IMR-90 (cell line): Measurements from ENCODE around the gene CASZ1. TPM values are rescaled to one million over a fixed set of nuclear protein-coding genes. Genes with fewer than 3 reads are reported as not detected.

Experiments used
- ATAC-seq: fragments of 200-7000 bp; cut with Tn5 transposase; 2 replicates; pipeline ENCODE4 v1.9.1; 2020; ENCODE audit warnings: low read depth, mild to moderate bottlenecking, moderate library complexity
- BruUV-seq: library from RNA; stranded (reverse); fragments of 400-500 nt; replicated peaks from 2 replicates; lab custom pipeline; 2021; lab: Mats Ljungman, UMichigan
- CTCF ChIA-PET: fragments of 300-600 bp; formaldehyde crosslinking; extraction: SDS; loops from one replicate; lab custom pipeline; 2021; ENCODE audit warnings: antibody characterized with exemption; lab: Yijun Ruan, JAX
- POLR2A ChIA-PET: fragments of 300-600 bp; sonication (Branson Sonifier 250); formaldehyde crosslinking; loops from one replicate; lab custom pipeline; 2022; ENCODE audit warnings: antibody characterized with exemption; ENCODE audit not compliant: unreplicated experiment; lab: Charles Lee
- DNase-seq: peaks from one replicate; pipeline ENCODE4 v3.0.0; 2013
- H2AFZ ChIP-seq: replicated peaks from 2 replicates; pipeline ENCODE3; 2013; ENCODE audit warnings: low read length, mild to moderate bottlenecking; ENCODE audit not compliant: poor library complexity
- H2AK5ac ChIP-seq: 2 replicates; pipeline ENCODE4 v1.6.1; 2013; ENCODE audit warnings: low read depth, low read length, inconsistent platforms
- H2AK9ac ChIP-seq: replicated peaks from 2 replicates; pipeline ENCODE3; 2013; ENCODE audit warnings: mild to moderate bottlenecking, low read depth, low read length, moderate library complexity; ENCODE audit not compliant: poor library complexity
- H2BK120ac ChIP-seq: 2 replicates; pipeline ENCODE4 v1.6.1; 2013; ENCODE audit warnings: low read depth, low read length, inconsistent platforms
- H2BK15ac ChIP-seq: 3 replicates; pipeline ENCODE4 v1.6.1; 2013; ENCODE audit warnings: low read depth, low read length, inconsistent platforms
- H2BK20ac ChIP-seq: 2 replicates; pipeline ENCODE4 v1.6.1; 2013; ENCODE audit warnings: low read depth, mild to moderate bottlenecking, inconsistent platforms, low read length, moderate library complexity
- H2BK5ac ChIP-seq: 2 replicates; pipeline ENCODE4 v1.6.1; 2013; ENCODE audit warnings: mild to moderate bottlenecking, low read depth, low read length, inconsistent platforms; ENCODE audit not compliant: poor library complexity, severe bottlenecking
- H3K14ac ChIP-seq: replicated peaks from 2 replicates; pipeline ENCODE4 v1.6.1; 2013; ENCODE audit warnings: low read depth, low read length, inconsistent platforms
- H3K18ac ChIP-seq: 2 replicates; pipeline ENCODE4 v1.6.1; 2013; ENCODE audit warnings: low read depth, low read length, control low read depth
- H3K23ac ChIP-seq: 2 replicates; pipeline ENCODE4 v1.6.1; 2013; ENCODE audit warnings: low read depth, low read length, inconsistent platforms
- H3K27ac ChIP-seq: 2 replicates; pipeline ENCODE4 v1.5.1; 2013; ENCODE audit warnings: mild to moderate bottlenecking, control low read depth, low read length; ENCODE audit not compliant: insufficient read depth
- H3K27me3 ChIP-seq: 2 replicates; pipeline ENCODE4 v1.6.1; 2013; ENCODE audit warnings: low read length; ENCODE audit not compliant: control insufficient read depth, insufficient read depth
- H3K36me3 ChIP-seq: 2 replicates; pipeline ENCODE4 v1.6.1; 2013; ENCODE audit warnings: low read length, mixed read lengths; ENCODE audit not compliant: control insufficient read depth, insufficient read depth
- H3K4ac ChIP-seq: 2 replicates; pipeline ENCODE4 v1.6.1; 2013; ENCODE audit warnings: low read depth, low read length, inconsistent platforms
- H3K4me1 ChIP-seq: 2 replicates; pipeline ENCODE4 v1.6.1; 2013; ENCODE audit warnings: low read length, mixed read lengths; ENCODE audit not compliant: control insufficient read depth, insufficient read depth
- H3K4me2 ChIP-seq: 2 replicates; pipeline ENCODE4 v1.6.1; 2013; ENCODE audit warnings: low read depth, mild to moderate bottlenecking, control low read depth, low read length, moderate library complexity
- H3K4me3 ChIP-seq: 2 replicates; pipeline ENCODE4 v1.5.1; 2013; ENCODE audit warnings: low read depth, mild to moderate bottlenecking, control low read depth, low read length, moderate library complexity; ENCODE audit not compliant: insufficient read depth
- H3K56ac ChIP-seq: 2 replicates; pipeline ENCODE4 v1.6.1; 2013; ENCODE audit warnings: low read length, inconsistent platforms; ENCODE audit not compliant: insufficient read depth; ENCODE audit errors: extremely low read depth
- H3K79me1 ChIP-seq, 2 experiments: 2 replicates each; pipeline ENCODE4 v1.6.1; 2013; ENCODE audit warnings: low read length in 2 of 2, inconsistent platforms in 1 of 2, low read depth in 1 of 2
- H3K9ac ChIP-seq: 2 replicates; pipeline ENCODE4 v1.6.1; 2013; ENCODE audit warnings: low read depth, low read length, control low read depth
- H3K9me1 ChIP-seq: 2 replicates; pipeline ENCODE4 v1.6.1; 2013; ENCODE audit warnings: low read length, inconsistent platforms; ENCODE audit not compliant: insufficient read depth
- H3K9me3 ChIP-seq: 2 replicates; pipeline ENCODE4 v1.6.1; 2013; ENCODE audit warnings: low read length; ENCODE audit not compliant: control insufficient read depth, insufficient read depth
- H4K20me1 ChIP-seq: 2 replicates; pipeline ENCODE4 v1.6.1; 2013; ENCODE audit warnings: low read length, inconsistent platforms; ENCODE audit not compliant: insufficient read depth
- H4K5ac ChIP-seq: 2 replicates; pipeline ENCODE4 v1.6.1; 2013; ENCODE audit warnings: mild to moderate bottlenecking, low read depth, low read length, control low read depth
- H4K8ac ChIP-seq, 2 experiments: 2 replicates each; pipeline ENCODE4 v1.6.1; 2013; ENCODE audit warnings: low read depth in 2 of 2, low read length in 2 of 2, control low read depth in 1 of 2, inconsistent platforms in 1 of 2
- H4K91ac ChIP-seq: 2 replicates; pipeline ENCODE4 v1.6.1; 2013; ENCODE audit warnings: low read depth, low read length, inconsistent platforms; ENCODE audit not compliant: insufficient read depth
- BHLHE40 ChIP-seq: fragments of 150-350 bp; IDR thresholded peaks from 2 replicates; pipeline ENCODE4 v1.6.1; 2016; ENCODE audit warnings: mild to moderate bottlenecking, low read depth, low read length
- CEBPB ChIP-seq: IDR thresholded peaks from 2 replicates; pipeline ENCODE4 v1.6.1; 2012; ENCODE audit warnings: low read depth, low read length, improper control_type of control experiment
- CHD1 ChIP-seq: IDR thresholded peaks from 2 replicates; pipeline ENCODE4 v1.6.1; 2012; ENCODE audit warnings: low read depth, low read length, improper control_type of control experiment
- CTCF ChIP-seq: conservative IDR thresholded peaks from 2 replicates; pipeline ENCODE4 v1.5.1; 2012; ENCODE audit warnings: mild to moderate bottlenecking, low read depth, low read length, improper control_type of control experiment
- ELK1 ChIP-seq: fragments of 150-350 bp; IDR thresholded peaks from 2 replicates; pipeline ENCODE4 v1.6.1; 2016; ENCODE audit warnings: low read depth, mild to moderate bottlenecking, low read length, moderate library complexity, borderline replicate concordance
- FOS ChIP-seq: fragments of 150-350 bp; IDR thresholded peaks from 2 replicates; pipeline ENCODE4 v1.6.1; 2016; ENCODE audit warnings: low read depth, low read length
- MAFK ChIP-seq: IDR thresholded peaks from 2 replicates; pipeline ENCODE4 v1.6.1; 2012; ENCODE audit warnings: low read depth, low read length, improper control_type of control experiment
- MAZ ChIP-seq: IDR thresholded peaks from 2 replicates; pipeline ENCODE4 v1.6.1; 2012; ENCODE audit warnings: low read depth, mild to moderate bottlenecking, low read length, improper control_type of control experiment, moderate library complexity, borderline replicate concordance
- MXI1 ChIP-seq: IDR thresholded peaks from 2 replicates; pipeline ENCODE4 v1.6.1; 2012; ENCODE audit warnings: low read depth, mild to moderate bottlenecking, low read length, moderate library complexity, borderline replicate concordance
- NFE2L2 ChIP-seq: fragments of 150-350 bp; IDR thresholded peaks from 2 replicates; pipeline ENCODE4 v1.6.1; 2016; ENCODE audit warnings: low read depth, mild to moderate bottlenecking, low read length
- POLR2A ChIP-seq: IDR thresholded peaks from 2 replicates; pipeline ENCODE4 v1.6.1; 2012; ENCODE audit warnings: mild to moderate bottlenecking, low read depth, low read length
- RAD21 ChIP-seq: IDR thresholded peaks from 2 replicates; pipeline ENCODE4 v1.6.1; 2012; ENCODE audit warnings: low read length, improper control_type of control experiment
- RCOR1 ChIP-seq: IDR thresholded peaks from 2 replicates; pipeline ENCODE4 v1.6.1; 2012; ENCODE audit warnings: mild to moderate bottlenecking, low read length, improper control_type of control experiment; ENCODE audit not compliant: insufficient replicate concordance
- RFX5 ChIP-seq: IDR thresholded peaks from 2 replicates; pipeline ENCODE4 v1.8.0; 2012; ENCODE audit warnings: low read depth, mild to moderate bottlenecking, low read length, moderate library complexity
- SMC3 ChIP-seq: fragments of 150-350 bp; IDR thresholded peaks from 2 replicates; pipeline ENCODE4 v1.6.1; 2016; ENCODE audit warnings: low read depth, mild to moderate bottlenecking, antibody characterized with exemption, low read length, moderate library complexity
- USF2 ChIP-seq: fragments of 150-350 bp; IDR thresholded peaks from 2 replicates; pipeline ENCODE4 v1.6.1; 2017; ENCODE audit warnings: mild to moderate bottlenecking, antibody characterized with exemption, low read length, low read depth
- WGBS, 2 experiments: methylation state at CpG; one replicate each; pipeline versions ENCODE4 v1.1.5 to v1.1.7; 2013; ENCODE audit warnings: missing lambda C conversion rate in 2 of 2; ENCODE audit not compliant: insufficient read length in 1 of 2; ENCODE audit errors: extremely low coverage in 2 of 2; 5-methylcytosine and 5-hydroxymethylcytosine counted together
- dilution Hi-C: fragments of 300-500 bp; cut with HindIII; formaldehyde crosslinking; loops from one replicate; pipeline ENCODE4 v1.14.3; 2018; ENCODE audit warnings: low sequenced_read_pairs; ENCODE audit not compliant: unreplicated experiment
- in situ Hi-C: fragments of 300-500 bp; cut with MboI; formaldehyde crosslinking; loops from 3 replicates; pipeline ENCODE4 v1.14.3; 2019; ENCODE audit warnings: low sequenced_read_pairs, inconsistent platforms, mixed read lengths
- intact Hi-C: fragments of 100-400 bp; cut with micrococcal nuclease; formaldehyde crosslinking; loops from 2 replicates; pipeline ENCODE4 v1.10.0; 2022
- polyA plus RNA-seq, 3 experiments: library from polyadenylated mRNA; depleted of rRNA; stranded (reverse); fragments of >200 nt; gene quantifications; 2 replicates each; pipeline ENCODE4 v1.2.3, GENCODE V29; 2012; ENCODE audit warnings: low replicate concordance in 1 of 3
- total RNA-seq: library from RNA; depleted of rRNA; stranded (reverse); fragments of >200 nt; gene quantifications from 2 replicates; pipeline ENCODE4 v1.2.3, GENCODE V29; 2012

Gene CASZ1
- total and polyA plus RNA-seq, 2 of the 4 experiments (the other 2 are of a cell fraction): 0.18 to 0.24 TPM

GRCh38 chr1:10772711-10773110 lies 23.7 kb downstream of the CASZ1 start:
- DNase-seq (no peak), ATAC-seq (no peak)
- ChIA-PET POLR2A (no interaction called here), CTCF (no interaction called here)
- Histone ChIP-seq H4K20me1 (no peaks in the 10 kb centered on the region), H3K4ac (no peak overlapping the region), H3K4me1 (no peaks in the 10 kb centered on the region), H3K9me3 (no peaks in the 10 kb centered on the region), H3K4me2 (no peak overlapping the region), H2AK5ac (no peak overlapping the region), H4K91ac (no peak overlapping the region), H3K27ac (no peak overlapping the region), H3K9ac (no peak overlapping the region), H3K36me3 (no peaks in the 10 kb centered on the region), H2BK5ac (no peak overlapping the region), H2BK15ac (no peak overlapping the region), H2AK9ac (no peak overlapping the region), H4K5ac (no peak overlapping the region), H3K27me3 (peaks cover 56% of the 10 kb centered on the region), H3K18ac (no peak overlapping the region), H2BK20ac (no peak overlapping the region), H2AFZ (no peak overlapping the region), H2BK120ac (no peak overlapping the region), H3K4me3 (no peak overlapping the region), H4K8ac (no peak overlapping the region), H3K14ac (no peak overlapping the region), H3K23ac (no peak overlapping the region), H3K79me1 (no peaks in the 10 kb centered on the region), H3K9me1 (no peaks in the 10 kb centered on the region), H3K56ac (no peak overlapping the region)
- no TSS peak for BruUV-seq
- TF ChIP-seq RCOR1: no peak
- TF ChIP-seq CEBPB: no peak
- TF ChIP-seq RAD21: no peak
- no peak for TF ChIP-seq CTCF
- TF ChIP-seq SMC3: no peak
- no peak for TF ChIP-seq MAZ
- no peak for TF ChIP-seq NFE2L2
- TF ChIP-seq ELK1: no peak
- TF ChIP-seq CHD1: no peak
- no peak for TF ChIP-seq FOS
- no peak for TF ChIP-seq RFX5
- no peak for TF ChIP-seq POLR2A
- no peak for TF ChIP-seq BHLHE40
- no peak for TF ChIP-seq MAFK
- TF ChIP-seq MXI1: no peak
- no peak for TF ChIP-seq USF2
- WGBS, 2 experiments: no CpG with 5 or more reads among the region's 7 CpGs
- in situ Hi-C loops: no loop called here
- dilution Hi-C loops: no loop called here
- intact Hi-C loops: no loop called here
